ENCODE data around the gene NOSIP.

NOSIP gene

GRCh38 chr19:49544154-49544553 is 36.2 kb downstream of the NOSIP start:
- no peak for DNase-seq

GRCh38 chr19:49543032-49543431 is 37.3 kb downstream of the NOSIP start:
- no peak for DNase-seq

DNA sequence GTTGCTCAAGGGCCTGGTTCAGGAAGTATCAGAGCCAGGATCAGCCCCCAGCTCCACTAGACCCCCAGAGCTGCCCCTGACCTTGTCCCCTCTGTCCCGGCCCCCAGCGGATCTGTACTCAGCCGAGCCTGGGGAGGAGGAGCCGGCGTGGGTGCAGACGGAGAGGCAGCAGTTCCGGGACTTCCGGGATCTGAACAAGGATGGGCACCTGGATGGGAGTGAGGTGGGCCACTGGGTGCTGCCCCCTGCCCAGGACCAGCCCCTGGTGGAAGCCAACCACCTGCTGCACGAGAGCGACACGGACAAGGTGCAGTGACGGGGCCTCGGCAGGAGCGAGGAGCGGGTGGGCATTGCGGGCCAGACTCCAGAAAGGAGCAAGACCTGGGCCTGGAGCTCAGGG is 37.9 kb downstream of the NOSIP start:
- DNase-seq = no peak

DNA sequence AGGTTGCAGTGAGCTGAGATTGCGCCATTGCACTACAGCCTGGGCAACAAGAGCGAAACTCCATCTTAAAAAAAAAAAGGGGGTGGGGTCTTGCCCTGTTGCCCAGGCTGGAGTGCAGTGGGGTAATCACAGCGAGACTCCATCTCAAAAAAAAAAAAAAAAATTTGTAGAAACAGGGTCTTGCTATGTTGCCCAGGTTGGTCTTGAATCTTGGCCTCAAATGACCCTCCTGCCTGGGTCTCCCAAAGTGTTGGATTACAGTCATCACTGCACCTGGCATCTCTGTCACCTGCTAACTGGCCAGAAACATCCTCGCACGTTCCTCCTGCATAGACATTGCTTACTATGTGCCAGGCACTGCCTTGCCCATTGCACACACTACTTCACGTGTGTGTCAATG is 38.4 kb downstream of the NOSIP start:
- no peak for DNase-seq

DNA sequence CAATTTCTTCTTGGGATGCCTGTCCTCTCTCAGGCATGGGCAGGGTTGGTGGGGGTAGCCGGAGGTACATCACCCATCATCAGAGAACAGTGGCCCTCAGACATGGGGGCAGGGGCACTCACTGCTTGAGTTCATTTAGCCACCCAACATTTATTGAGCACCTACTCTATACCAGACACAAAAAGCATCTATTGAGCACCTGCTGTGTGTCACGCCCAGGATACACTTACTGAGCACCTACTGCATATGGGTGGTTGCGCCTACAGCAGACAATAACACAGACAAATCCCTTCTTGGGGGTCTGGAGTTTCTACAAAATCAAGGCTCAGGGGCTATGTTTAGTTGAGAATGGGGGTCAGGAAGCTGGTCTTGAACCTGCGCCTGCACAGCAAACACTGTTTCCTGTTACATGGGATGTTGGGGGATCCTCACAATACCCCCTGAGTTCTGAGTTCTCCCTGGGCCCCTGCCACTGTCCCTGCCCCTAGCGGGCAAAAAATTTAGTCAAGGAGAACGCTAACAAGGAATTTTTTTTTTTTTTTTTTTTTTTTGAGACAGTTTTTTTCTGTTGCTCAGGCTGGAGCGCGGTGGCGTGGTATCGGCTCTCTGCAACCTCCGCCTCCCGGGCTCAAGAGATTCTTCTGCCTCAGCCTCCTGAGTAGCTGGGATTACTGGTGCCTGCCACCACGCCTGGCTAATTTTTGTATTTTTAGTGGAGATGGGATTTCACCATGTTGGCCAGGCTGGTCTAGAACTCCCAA is 41.0 kb downstream of the NOSIP start:
- no peak for DNase-seq

DNA sequence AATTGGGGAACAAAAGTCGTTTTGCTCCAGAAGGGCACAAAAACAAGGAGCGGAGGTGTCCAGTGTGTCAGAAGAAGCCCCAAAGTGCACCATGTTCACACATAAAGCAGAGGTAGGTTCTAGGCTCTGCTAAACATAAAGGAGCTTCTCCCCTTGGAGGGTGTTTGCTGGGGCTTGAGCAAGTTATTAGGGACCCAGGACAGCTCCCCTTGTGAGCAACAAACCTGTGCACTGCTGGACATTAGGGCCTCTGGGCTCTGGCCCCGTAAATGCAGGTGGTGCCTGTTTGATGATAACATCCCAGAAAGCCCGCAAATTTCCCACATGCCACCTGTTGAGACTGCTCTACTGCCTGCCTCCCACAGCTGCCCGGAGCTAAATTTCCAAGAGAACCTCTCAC is 41.7 kb downstream of the NOSIP start:
- no peak for DNase-seq

GRCh38 chr19:49536921-49537462 is 43.4 kb downstream of the NOSIP start:
- no peak for DNase-seq

DNA sequence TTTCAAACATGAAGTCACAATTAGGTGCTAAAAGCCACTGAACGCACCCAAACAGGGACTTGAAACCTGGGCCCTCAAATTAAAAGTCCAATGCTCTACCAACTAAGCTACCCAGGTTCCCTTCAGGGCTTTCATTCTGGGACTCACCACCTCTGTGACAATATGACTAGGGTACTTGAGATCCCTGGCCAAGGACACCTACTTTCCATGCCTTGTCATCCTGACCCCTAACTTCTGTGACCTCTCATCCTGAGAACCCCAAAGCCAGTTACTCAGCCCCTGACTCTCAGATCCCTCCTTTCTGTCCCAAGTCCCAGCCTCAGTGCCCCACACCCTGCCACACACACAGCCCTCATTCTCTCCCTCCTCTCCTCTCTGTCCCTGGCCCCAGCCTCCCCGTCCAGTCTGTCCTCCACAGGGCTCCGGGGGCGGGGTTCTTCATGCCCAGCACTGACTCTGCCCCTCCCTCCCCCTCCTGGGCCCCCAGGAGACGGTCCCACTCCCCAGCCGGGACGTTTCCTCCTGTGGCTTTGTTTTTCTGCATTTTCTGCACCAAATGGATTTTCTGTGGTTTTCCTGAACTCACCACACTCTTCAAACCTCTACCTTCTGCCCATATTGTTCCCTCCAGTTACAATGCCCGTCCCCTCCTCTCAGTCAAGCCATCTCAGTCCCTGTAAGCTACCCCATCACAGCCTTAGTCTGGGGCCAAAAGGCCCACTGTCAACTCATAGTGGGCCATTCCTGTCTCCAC is 45.5 kb downstream of the NOSIP start:
- DNase-seq = no peak

- DNase-seq = peak; percentile 20 to 82
Measured at GRCh38 chr19:49533551-49534488, 46.5 kb downstream of the NOSIP start.

DNA sequence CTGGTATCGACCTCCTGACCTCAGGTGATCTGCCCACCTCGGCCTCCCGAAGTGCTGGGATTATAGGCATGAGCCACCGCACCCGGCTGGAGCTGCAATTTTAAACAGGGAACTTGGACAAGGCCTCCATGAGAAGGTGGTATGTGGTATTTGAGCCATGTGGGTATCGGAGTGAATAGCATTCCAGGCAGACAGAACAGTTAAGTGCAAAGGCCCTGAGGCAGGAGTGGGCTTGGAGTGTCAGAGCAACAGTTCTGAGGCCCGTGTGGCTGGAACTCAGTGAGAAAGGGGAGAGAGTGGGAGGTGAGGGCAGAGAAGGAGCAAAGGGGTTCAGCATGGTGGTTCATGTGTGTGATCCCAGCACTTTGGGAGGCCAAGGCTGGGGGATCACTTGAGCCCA is 49.6 kb downstream of the NOSIP start:
- DNase-seq = no peak

DNA sequence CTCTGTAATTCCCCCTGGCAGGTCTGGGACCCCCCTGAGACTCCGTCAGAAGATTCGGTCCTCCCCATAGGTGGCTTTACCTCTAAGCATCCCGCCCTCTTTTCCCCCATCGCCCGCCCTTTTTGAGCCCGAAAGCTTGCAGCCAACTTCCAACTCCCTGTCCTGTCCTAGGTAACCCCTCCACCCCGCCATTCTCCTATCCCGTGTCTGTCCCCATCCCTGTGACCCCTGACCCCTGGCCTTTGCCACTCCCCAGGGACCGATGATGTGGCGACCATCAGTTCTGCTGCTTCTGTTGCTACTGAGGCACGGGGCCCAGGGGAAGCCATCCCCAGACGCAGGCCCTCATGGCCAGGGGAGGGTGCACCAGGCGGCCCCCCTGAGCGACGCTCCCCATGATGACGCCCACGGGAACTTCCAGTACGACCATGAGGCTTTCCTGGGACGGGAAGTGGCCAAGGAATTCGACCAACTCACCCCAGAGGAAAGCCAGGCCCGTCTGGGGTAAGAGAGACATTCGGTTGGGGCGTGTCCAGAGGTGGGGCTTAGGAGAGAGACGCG is 52.1 kb downstream of the NOSIP start:
- no peak for DNase-seq

DNA sequence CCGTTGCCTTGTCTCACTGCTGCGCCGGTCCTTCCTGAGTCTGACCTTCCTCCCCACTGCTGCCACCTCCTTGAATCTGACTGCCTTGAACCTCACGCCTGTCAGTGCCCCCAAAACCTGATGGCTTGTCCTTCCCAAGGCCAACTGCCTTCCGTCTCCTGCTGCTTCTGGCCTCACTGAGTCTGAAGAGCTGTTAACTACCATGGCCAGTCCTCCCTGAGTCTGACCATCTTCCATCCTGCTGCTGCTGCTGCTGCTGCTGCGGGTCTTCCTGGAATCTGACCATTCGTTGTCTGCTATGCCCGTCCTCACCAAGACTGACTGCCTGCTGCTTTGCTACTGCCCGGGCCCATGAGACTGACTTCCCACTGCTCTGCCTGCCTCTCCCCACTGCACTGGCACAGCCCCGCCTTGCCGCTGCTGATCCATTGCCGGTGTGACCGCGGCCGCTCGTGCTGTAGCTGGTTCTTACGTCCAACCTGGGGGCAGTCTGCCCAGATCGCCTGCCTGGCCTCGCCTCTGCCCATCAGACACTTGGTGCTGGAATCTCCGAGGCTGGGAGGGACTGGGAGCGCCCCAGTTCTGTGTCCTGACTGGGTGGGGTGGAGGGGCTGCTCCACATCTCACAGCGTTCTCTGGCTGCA is 55.4 kb downstream of the NOSIP start:
- DNase-seq = no peak

GRCh38 chr19:49520705-49521319 is 59.5 kb downstream of the NOSIP start:
- no peak for DNase-seq

DNA sequence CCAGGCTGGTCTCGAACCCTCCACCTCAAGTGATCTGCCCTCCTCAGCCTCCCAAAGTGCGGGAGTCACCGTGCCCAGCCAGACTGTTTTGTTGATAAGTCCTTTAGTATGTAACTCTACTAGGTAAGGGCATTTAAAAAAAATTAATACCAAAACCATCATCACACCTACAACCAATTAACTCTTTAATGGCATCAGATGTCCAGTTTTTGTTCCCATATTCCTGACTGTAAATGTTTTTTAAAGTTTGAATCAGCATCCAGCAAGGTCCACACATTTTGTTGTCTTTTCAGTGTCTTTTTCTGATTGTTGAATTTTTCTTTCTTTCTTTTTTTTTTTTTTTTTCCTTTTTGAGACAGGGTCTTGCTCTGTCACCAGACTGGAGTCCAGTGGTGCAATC is 62.3 kb downstream of the NOSIP start:
- no peak for DNase-seq

- DNase-seq = peak; percentile 31 to 58
Measured at GRCh38 chr19:49515767-49516166, 64.6 kb downstream of the NOSIP start.

DNA sequence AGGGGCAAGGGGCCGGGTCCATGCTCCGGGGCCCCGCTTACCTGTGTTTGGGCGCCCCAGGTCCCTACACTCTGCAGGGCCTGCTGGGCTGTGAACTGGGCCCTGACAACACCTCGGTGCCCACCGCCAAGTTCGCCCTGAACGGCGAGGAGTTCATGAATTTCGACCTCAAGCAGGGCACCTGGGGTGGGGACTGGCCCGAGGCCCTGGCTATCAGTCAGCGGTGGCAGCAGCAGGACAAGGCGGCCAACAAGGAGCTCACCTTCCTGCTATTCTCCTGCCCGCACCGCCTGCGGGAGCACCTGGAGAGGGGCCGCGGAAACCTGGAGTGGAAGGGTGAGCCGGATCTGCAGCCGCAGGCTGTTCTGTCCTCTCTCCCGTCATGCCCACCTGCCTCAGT is 66.2 kb downstream of the NOSIP start:
- no peak for DNase-seq

- no peak for DNase-seq
Measured at GRCh38 chr19:49513746-49514118, 66.6 kb downstream of the NOSIP start.

DNA sequence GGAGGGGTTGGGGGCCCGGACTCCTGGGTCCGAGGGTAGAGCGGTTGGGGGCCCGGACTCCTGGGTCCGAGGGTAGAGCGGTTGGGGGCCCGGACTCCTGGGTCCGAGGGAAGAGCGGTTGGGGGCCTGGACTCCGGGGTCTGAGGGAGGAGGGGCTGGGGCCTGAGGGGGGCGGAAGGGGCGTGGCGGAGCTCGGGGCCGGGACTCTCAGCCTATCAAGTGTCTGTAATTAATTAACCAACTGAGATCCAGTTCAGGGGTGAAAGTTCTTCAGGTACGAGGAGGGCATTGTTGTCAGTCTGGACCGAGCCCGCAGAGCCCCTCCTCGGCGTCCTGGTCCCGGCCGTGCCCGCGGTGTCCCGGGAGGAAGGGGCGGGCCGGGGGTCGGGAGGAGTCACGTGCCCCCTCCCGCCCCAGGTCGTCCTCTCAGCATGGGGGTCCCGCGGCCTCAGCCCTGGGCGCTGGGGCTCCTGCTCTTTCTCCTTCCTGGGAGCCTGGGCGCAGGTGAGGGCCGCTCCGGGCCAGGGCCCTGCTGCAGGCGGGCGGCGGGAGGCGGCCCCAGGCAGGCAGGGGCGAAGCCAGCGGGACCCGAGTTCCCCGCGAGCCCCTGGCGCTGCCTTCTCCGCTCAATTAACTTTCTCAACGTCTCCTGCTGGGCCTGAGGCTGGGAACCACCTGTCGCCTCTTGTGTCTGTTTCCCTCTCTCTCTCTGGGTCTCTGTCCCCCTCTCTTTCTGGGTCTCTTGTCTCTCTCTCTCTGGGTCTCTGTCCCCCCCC is 67.2 kb downstream of the NOSIP start:
- DNase-seq = peak in 1 of 2 donors; percentile 6

- no peak for DNase-seq
Measured at GRCh38 chr19:49507803-49508494, 72.4 kb downstream of the NOSIP start.

DNA sequence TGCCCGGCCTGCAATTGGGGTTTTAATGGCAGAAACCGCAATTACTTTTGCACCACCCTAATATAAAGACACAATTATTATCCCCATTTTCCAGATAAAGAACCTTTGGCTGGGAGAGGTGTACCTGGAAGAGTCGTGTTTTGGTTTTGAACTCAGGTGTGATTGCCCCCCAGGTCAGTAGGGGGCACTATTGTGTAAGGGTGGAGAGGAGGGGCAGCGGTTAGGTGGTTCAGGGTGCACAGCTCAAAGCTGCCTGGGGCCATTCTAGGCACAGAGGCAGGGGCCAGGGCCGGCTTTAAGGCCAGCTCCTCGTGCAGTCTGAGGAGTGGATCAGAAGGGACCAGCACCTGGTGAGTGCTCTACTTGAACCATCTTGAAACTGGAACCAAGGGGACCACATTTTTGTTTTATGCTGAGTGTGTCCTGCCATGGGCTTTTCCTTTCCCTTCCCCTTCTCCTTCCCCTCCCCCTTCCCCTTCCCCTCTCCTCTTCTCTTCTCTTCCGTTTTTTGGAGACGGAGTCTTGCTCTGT is 73.7 kb downstream of the NOSIP start:
- peak; percentile 15 to 69 for DNase-seq
